MM.1S (cell line): ENCODE results near the gene THOC1.

Experiments
- EZH2 ChIP-seq: fragments of 300-600 bp; sonication (generic); optimal IDR thresholded peaks from 2 replicates; pipeline ENCODE3; 2017; ENCODE audit warnings: low read depth, mild to moderate bottlenecking, antibody characterized with exemption, low read length, mixed read lengths
- EZH2phosphoT487 ChIP-seq: fragments of 300-600 bp; sonication (generic); IDR thresholded peaks from 2 replicates; pipeline ENCODE4 v1.6.1; 2018; ENCODE audit warnings: antibody characterized with exemption, low read length
- TF ChIP-seq, protein P1 (sequence below): fragments of 300-600 bp; sonication (generic); IDR thresholded peaks from 2 replicates; pipeline ENCODE4 v1.5.1; 2016; ENCODE audit warnings: antibody characterized with exemption, low read length, mixed read lengths

- TF ChIP-seq, protein P1, sequence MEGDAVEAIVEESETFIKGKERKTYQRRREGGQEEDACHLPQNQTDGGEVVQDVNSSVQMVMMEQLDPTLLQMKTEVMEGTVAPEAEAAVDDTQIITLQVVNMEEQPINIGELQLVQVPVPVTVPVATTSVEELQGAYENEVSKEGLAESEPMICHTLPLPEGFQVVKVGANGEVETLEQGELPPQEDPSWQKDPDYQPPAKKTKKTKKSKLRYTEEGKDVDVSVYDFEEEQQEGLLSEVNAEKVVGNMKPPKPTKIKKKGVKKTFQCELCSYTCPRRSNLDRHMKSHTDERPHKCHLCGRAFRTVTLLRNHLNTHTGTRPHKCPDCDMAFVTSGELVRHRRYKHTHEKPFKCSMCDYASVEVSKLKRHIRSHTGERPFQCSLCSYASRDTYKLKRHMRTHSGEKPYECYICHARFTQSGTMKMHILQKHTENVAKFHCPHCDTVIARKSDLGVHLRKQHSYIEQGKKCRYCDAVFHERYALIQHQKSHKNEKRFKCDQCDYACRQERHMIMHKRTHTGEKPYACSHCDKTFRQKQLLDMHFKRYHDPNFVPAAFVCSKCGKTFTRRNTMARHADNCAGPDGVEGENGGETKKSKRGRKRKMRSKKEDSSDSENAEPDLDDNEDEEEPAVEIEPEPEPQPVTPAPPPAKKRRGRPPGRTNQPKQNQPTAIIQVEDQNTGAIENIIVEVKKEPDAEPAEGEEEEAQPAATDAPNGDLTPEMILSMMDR, result no peak
- TF ChIP-seq EZH2 (no peak), EZH2phosphoT487 (no peak)
These were observed 56.3 kb downstream of the THOC1 start for GRCh38 chr18:211582-211981.
